Chondrocyte (in vitro differentiated cells): ENCODE data around the gene ID3. TPM values are rescaled to one million over a fixed set of nuclear protein-coding genes. Genes with fewer than 3 reads are reported as not detected.

Experiments
- DNase-seq: peaks from one replicate; pipeline ENCODE4 v3.0.0; 2021; ENCODE audit warnings: mixed read lengths, low spot score
- H3K27ac Mint-ChIP-seq: one replicate; pipeline ENCODE4 v1.8.0; 2021; ENCODE audit warnings: mild to moderate bottlenecking, moderate library complexity, mixed read lengths; ENCODE audit not compliant: unreplicated experiment
- H3K27me3 Mint-ChIP-seq: 2 replicates; pipeline ENCODE4 v1.8.0; 2021; ENCODE audit warnings: low read depth, mixed read lengths
- H3K36me3 Mint-ChIP-seq: 2 replicates; pipeline ENCODE4 v1.8.0; 2021; ENCODE audit warnings: low read depth, mixed read lengths
- H3K4me1 Mint-ChIP-seq: 2 replicates; pipeline ENCODE4 v1.8.0; 2021; ENCODE audit warnings: low read depth, mild to moderate bottlenecking, mixed read lengths
- H3K4me3 Mint-ChIP-seq: one replicate; pipeline ENCODE4 v1.8.0; 2021; ENCODE audit warnings: mild to moderate bottlenecking, moderate library complexity, mixed read lengths; ENCODE audit not compliant: unreplicated experiment
- H3K9me3 Mint-ChIP-seq: 2 replicates; pipeline ENCODE4 v1.8.0; 2021; ENCODE audit warnings: low read depth, mixed read lengths
- total RNA-seq: library from RNA; stranded (reverse); gene quantifications from 3 replicates; pipeline ENCODE4 v1.2.1, GENCODE V29; 2021
- TF ChIP-seq, protein P1 (sequence below): fragments of 200-600 bp; sonication (generic); IDR thresholded peaks from 2 replicates; pipeline ENCODE4 v1.5.0; 2021; ENCODE audit warnings: antibody characterized with exemption, mild to moderate bottlenecking, moderate library complexity

The ID3 gene
- total RNA-seq, 1 donor from 2014 or later: 81.8 TPM

DNA sequence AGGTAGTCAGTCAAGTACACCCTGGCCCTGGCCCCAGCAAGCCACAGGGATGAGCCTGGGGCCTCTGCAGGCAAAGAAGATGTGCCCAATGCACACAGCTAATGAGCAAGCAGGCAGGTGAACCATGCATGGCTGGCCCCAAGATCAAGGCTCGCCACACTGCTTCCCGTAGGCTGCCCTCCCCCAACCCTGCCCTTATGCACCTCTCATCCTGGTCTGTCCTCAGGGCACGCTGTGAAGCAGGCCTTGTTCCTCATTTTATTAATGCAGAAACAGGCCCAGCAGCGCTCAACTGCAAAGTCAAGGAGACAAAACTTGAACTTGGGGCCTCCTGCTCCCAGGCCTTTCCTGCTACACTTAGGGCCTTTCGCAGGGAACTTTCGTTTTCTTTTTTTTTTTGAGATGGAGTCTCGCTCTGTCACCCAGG is 35.6 kb upstream of the ID3 start:
- no peak for DNase-seq
- Mint-ChIP-seq H3K4me3 (no peak overlapping the region), H3K4me1 (peaks cover 32% of the 10 kb centered on the region), H3K27ac (no peak overlapping the region), H3K27me3 (no peaks in the 10 kb centered on the region), H3K36me3 (no peaks in the 10 kb centered on the region), H3K9me3 (no peaks in the 10 kb centered on the region)
- TF ChIP-seq, protein P1, sequence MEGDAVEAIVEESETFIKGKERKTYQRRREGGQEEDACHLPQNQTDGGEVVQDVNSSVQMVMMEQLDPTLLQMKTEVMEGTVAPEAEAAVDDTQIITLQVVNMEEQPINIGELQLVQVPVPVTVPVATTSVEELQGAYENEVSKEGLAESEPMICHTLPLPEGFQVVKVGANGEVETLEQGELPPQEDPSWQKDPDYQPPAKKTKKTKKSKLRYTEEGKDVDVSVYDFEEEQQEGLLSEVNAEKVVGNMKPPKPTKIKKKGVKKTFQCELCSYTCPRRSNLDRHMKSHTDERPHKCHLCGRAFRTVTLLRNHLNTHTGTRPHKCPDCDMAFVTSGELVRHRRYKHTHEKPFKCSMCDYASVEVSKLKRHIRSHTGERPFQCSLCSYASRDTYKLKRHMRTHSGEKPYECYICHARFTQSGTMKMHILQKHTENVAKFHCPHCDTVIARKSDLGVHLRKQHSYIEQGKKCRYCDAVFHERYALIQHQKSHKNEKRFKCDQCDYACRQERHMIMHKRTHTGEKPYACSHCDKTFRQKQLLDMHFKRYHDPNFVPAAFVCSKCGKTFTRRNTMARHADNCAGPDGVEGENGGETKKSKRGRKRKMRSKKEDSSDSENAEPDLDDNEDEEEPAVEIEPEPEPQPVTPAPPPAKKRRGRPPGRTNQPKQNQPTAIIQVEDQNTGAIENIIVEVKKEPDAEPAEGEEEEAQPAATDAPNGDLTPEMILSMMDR: no peak

DNA sequence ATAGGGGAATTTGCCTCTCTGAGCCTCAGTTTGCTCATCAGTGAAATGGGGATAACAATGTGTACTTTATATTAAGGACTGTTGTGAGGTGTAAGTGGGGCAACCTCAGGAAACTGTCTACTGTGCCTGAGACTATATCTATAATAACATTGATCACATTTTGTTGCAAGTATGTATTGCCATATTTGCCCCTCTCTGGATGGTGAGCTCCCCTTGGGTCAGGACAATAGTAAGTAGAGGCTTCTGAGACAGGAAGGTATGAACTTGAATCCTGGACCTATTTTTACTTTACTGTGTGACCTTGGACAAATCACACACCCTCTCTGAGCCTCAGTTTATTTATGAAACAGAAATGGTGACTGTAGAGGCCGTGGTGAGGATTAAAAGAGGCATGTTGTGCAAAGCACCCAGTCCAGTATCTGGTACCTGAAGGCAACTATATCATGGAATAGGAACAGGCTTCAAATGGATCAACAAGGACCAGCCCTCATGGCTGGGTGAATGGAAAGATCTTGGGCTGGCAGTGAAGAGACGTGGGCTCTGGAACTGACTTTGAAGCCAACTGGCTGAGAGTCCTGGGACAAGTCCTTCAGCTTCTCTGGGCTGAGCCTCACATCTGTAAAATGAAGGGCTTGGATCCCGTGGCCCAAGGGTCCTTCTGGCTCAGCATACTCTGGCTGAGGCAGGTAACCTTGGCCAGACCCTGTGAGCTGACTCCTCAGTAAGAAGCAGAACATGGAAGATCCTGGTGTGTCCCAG is 35.0 kb upstream of the ID3 start:
- no peak overlapping the region for H3K27ac Mint-ChIP-seq
- no peaks in the 10 kb centered on the region for H3K36me3 Mint-ChIP-seq

DNA sequence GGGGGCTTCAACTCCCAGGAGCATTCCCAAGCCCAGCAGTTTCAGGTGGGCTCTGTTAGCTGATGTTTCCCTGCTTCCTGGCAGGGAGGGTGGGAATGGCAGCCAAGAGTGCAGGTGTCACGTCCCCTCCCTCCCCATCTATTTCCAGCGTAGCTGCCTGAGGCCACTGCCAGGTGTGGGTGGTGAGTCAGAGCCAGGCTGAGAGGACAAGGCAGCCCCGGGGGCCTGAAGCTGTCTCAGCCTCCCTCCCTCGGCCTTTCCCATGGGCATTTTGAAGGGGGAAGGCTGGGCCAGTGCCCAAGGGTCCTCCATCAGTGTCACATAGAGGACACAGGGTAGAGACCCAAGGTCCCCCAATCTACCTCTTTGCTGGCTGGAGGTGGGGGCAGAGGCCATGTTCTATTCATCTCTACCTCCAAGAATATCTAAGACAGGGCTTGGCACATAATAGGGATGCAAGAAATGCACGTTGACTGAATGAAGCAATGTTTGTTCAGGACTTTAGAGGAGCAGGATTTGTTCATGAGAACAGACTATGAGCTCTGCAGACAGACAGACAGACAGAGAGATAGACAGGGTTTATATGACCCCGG is 34.4 kb upstream of the ID3 start:
- DNase-seq: no peak
- H3K27ac Mint-ChIP-seq: no peak overlapping the region
- no peak overlapping the region for H3K4me3 Mint-ChIP-seq
- no peaks in the 10 kb centered on the region for H3K36me3 Mint-ChIP-seq
- peaks cover 32% of the 10 kb centered on the region for H3K4me1 Mint-ChIP-seq
- H3K9me3 Mint-ChIP-seq: no peaks in the 10 kb centered on the region
- no peaks in the 10 kb centered on the region for H3K27me3 Mint-ChIP-seq
- TF ChIP-seq, protein P1: no peak

More for the DNA sequence above, 35.0 kb upstream of the ID3 start:
- Mint-ChIP-seq H3K9me3 (no peaks in the 10 kb centered on the region), H3K4me3 (no peak overlapping the region), H3K27me3 (no peaks in the 10 kb centered on the region), H3K4me1 (peaks cover 32% of the 10 kb centered on the region)
- no peak for DNase-seq
- TF ChIP-seq, protein P1: no peak

DNA sequence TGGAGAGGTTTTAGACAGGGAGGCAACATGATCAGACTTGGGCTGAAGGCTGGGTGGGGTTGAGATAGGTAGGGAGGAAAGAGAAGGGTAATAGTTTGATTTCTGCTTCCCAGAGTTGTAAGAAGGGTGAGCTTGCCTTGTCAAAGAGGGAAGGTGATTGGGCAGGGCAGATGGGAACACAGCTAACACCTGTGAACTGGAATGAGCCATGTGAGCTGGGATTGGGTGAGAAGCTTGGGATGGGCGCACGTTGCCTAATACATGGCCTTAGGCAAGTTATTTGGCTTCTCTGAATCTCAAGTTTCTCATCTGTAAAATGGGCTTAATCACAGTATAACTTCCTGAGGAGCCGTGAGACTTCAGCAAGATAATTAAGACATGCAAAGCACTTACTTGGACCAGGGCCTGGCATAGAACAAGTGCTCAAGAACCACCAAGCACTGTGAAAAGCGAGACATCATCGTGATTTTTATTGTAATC is 33.8 kb upstream of the ID3 start:
- DNase-seq: no peak
- Mint-ChIP-seq H3K27ac (no peak overlapping the region), H3K27me3 (no peaks in the 10 kb centered on the region), H3K36me3 (no peaks in the 10 kb centered on the region), H3K9me3 (no peaks in the 10 kb centered on the region), H3K4me3 (no peak overlapping the region), H3K4me1 (peaks cover 27% of the 10 kb centered on the region)
- TF ChIP-seq, protein P1: no peak

DNA sequence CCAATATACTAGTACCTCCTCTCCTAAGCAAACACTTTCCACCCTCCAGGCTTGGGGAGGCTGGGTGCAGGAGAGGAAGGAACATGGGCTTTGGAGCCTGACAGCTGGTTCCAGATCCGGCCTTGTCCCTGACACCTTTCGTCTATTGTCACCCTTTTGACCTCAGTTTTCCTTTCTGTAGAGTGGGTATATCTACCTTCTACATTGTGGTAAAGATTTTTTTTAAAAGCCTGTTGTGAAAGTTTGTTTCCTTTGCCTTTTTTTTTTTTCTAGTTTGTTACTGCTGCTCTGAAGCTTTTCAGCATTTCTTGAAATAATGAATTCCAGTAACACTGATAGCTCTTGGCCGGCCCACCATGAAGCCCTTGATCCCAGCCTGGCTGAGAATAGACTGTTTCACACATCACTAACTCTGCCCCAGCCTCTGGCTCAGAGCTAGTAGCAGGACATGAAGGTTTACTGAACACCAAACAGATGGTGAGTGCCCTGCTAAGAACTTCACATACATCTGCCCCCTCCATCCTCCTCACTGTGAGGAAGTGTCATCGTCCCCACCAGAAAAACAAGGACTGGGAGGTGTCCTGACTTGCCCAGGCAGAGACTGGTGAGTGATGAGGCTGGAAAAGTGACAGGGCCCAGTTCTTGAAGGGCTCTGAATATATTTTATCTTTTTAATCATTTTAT is 33.0 kb upstream of the ID3 start:
- H3K27me3 Mint-ChIP-seq: no peaks in the 10 kb centered on the region
- peak overlapping the region; percentile 38 for H3K27ac Mint-ChIP-seq
- no peaks in the 10 kb centered on the region for H3K9me3 Mint-ChIP-seq
- TF ChIP-seq, protein P1: no peak
- H3K36me3 Mint-ChIP-seq: no peaks in the 10 kb centered on the region
- no peak for DNase-seq
- H3K4me1 Mint-ChIP-seq: peaks cover 20% of the 10 kb centered on the region
- H3K4me3 Mint-ChIP-seq: no peak overlapping the region
